ENCODE measurements around the gene SMARCD2.

SMARCD2 gene

DNA sequence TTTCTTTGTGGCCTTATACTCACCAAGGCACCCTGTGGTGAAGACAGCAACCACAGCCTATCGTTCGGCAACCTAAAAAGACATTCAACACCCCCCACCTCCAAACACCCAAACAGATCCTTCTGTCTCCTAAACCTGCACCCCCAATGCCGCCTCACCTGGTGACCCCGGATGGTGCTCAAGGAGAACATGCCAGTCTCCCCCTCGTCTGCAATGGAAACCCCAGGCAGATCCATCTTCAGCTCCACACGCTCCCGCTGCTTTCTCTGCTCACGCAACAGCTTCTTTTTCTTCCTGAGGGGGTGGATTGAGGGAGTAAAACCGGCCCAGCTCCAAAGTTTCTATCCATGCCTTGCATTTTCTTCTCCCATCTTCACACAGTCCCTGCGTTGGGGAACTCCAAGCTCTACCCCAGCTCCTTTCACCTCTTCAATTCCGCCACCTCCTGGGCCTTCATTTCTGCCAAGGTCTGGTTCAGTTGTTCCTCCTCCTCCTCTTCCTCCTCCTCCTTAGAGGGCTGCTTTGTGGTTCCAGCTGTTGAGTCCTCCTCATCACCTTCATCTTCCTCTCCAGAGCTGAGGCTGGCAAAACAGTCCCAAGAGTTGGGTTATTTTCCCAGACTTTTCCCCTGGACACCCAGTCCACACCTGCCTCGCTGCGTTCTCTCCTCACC, 18.7 kb downstream of the SMARCD2 start:
- TF ChIP-seq, protein P1, sequence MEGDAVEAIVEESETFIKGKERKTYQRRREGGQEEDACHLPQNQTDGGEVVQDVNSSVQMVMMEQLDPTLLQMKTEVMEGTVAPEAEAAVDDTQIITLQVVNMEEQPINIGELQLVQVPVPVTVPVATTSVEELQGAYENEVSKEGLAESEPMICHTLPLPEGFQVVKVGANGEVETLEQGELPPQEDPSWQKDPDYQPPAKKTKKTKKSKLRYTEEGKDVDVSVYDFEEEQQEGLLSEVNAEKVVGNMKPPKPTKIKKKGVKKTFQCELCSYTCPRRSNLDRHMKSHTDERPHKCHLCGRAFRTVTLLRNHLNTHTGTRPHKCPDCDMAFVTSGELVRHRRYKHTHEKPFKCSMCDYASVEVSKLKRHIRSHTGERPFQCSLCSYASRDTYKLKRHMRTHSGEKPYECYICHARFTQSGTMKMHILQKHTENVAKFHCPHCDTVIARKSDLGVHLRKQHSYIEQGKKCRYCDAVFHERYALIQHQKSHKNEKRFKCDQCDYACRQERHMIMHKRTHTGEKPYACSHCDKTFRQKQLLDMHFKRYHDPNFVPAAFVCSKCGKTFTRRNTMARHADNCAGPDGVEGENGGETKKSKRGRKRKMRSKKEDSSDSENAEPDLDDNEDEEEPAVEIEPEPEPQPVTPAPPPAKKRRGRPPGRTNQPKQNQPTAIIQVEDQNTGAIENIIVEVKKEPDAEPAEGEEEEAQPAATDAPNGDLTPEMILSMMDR (IDR thresholded peaks at IDR 0.05), result no peak

DNA sequence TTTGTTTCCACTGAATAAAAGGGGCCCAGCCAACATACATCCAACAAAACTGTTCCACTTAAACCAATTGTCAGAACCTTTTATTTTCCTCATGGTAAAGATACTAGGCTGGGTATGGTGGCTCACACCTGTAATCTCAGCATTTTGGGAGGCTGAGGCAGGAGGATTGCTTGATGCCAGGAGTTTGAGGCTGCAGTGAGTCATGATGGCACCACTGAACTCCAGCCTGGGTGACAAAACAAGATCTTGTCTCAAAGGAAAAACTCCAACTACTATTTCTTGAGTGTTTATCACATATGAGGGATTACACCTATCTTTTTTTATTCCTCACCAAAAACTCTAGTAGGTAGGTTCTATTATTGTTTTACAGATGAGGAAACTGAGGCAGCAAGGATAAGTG, 19.9 kb downstream of the SMARCD2 start:
- TF ChIP-seq, protein P1 (IDR thresholded peaks at IDR 0.05), result no peak

DNA sequence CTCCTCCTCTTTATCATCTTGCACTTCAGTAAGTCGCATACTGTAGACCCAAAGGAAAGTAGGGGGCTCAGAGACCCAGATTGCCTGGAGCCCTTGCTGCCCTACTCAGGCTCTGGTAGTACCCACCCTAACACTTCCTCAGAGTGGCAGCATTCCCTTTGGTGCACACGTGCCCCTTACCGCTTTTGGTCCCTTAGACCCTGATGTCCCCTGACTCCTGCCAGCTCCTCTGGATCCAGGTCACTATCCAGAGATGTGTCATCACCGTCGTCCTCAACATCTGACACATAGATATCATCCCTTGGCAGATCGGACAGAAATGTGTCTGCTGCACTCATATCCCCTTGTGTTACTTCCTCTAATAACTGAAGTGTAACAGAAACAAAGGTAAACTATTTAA, 20.7 kb downstream of the SMARCD2 start:
- TF ChIP-seq, protein P1 (IDR thresholded peaks at IDR 0.05), result no peak

DNA sequence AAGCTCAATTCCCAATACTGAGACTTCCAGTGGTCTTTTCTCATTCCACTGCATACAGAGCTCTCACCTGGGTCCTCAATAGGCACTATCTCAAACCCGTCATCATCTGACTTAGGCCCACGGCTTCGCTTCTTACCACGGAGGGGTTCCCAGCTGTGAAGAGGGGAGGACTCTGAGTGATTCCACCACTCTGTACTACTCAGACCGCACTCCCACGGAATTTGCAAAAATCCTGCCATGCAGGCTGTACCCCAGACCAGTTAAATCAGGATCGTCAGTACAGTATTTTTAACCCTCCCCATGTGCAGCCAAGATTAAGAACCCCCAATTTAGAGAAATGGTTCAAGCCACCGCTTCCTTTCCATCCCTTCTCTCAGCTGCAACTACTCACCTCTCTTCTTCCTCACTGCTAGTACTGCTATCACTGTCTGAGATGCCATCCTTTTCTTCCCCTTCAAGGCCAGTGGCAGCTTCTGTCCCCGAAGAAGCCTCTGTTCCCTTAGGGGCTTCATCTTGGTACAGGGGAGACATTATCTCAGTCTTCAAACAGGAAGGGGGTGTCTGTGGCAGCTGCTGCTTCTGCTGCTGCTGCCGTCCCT, 21.4 kb downstream of the SMARCD2 start:
- TF ChIP-seq, protein P1 (IDR thresholded peaks at IDR 0.05), result no peak

DNA sequence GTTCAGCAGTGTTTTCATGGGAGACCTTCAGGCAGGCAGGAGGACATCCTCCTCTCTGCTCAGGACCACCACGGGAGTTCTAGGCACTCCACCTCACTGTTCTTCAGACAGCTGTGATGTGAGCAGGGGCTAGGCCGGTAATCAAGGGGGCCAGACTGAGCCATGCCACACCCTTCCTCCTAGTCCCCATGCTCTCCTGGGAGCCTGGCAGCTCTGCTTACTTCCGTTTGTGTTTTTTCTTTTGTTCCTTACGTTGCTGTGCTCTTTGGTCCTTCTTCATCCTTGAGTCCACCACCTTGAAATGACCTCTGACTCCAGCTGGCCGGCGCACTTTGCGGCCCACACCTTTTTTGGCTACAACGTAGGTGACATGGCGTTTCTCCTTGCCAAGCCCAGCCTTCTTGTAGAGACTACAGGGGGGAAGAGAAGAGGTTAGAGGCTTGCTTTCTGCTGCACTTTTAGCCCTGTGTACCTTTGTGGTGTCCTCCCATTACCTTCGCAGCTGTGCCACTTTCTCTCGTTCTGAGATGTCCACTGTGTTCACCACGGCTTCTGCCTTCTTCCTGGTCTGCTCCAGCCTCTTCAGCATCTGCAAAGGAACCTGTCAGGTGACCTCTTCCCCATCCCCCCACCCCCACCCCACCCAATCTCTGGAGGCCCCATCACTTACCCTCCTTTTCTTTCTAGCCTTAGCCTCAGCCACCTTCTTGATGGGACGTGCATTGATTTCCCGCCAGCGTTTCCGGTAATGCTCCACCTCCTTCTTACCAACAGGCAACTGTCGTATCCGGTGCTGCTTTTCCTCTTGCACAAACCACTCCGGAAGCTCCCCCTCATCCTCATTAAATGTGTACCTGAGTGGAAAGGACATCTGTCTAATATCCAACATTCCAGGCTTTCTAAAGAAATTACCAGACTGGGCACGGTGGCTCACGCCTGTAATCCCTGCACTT, 22.6 kb downstream of the SMARCD2 start:
- TF ChIP-seq, protein P1 (IDR thresholded peaks at IDR 0.05), result no peak

DNA sequence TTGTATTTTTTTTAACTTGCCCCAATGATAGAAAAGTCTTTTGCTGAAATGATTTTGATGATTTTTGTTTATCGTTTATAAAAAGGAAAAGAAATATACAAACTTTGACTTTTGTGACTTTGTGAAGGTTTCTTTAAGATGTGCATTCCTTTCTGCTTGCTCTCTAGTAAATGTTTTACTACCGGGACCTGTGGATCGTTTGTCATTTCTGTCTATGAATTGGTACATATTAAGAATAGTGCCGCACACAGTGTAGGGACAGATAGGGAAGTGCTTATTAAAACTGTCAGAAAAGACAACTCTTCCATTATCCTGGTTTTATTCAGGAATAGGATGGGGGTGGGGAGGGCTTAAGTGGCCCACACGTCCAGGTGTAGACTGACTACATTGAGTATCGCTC, 23.4 kb downstream of the SMARCD2 start:
- TF ChIP-seq, protein P1 (IDR thresholded peaks at IDR 0.05), result no peak

DNA sequence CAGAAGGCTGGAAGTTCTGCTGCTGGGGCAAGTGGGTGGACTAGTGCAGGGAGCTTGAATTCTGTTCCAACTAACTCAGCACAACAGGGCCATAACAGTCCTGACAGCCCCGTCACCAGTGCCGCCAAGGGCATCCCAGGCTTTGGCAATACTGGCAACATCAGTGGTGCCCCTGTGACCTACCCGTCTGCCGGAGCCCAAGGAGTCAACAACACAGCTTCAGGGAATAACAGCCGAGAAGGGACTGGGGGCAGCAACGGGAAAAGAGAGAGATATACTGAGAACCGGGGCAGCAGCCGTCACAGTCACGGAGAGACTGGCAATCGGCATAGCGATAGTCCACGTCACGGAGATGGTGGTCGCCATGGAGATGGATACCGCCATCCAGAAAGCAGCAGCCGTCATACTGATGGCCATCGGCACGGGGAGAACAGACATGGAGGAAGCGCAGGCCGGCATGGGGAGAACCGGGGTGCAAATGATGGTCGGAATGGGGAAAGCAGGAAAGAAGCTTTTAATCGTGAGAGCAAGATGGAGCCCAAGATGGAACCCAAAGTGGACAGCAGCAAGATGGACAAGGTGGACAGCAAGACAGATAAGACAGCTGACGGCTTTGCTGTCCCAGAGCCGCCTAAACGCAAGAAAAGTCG, 24.6 kb downstream of the SMARCD2 start:
- TF ChIP-seq, protein P1 (IDR thresholded peaks at IDR 0.05), result no peak

All from LNCAP (cell line).